OCI-LY3 (cell line): ENCODE measurements around the gene PDE5A.

Experiments used
- EZH2phosphoT487 ChIP-seq: fragments of 200-600 bp; shearing (Covaris generic); IDR thresholded peaks from 2 replicates; pipeline ENCODE4 v1.6.1; 2018; ENCODE audit warnings: antibody characterized with exemption, mixed run types, low read depth
- TF ChIP-seq, protein P1 (sequence below): fragments of 200-600, 300-600 bp; sonication (generic); IDR thresholded peaks from 2 replicates; pipeline ENCODE4 v1.5.1; 2014; ENCODE audit warnings: antibody characterized with exemption, low read length, low read depth

- TF ChIP-seq, protein P1, sequence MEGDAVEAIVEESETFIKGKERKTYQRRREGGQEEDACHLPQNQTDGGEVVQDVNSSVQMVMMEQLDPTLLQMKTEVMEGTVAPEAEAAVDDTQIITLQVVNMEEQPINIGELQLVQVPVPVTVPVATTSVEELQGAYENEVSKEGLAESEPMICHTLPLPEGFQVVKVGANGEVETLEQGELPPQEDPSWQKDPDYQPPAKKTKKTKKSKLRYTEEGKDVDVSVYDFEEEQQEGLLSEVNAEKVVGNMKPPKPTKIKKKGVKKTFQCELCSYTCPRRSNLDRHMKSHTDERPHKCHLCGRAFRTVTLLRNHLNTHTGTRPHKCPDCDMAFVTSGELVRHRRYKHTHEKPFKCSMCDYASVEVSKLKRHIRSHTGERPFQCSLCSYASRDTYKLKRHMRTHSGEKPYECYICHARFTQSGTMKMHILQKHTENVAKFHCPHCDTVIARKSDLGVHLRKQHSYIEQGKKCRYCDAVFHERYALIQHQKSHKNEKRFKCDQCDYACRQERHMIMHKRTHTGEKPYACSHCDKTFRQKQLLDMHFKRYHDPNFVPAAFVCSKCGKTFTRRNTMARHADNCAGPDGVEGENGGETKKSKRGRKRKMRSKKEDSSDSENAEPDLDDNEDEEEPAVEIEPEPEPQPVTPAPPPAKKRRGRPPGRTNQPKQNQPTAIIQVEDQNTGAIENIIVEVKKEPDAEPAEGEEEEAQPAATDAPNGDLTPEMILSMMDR = no peak
- TF ChIP-seq EZH2phosphoT487 = no peak
These were observed 134.7 kb downstream of the PDE5A start for GRCh38 chr4:119493886-119494285.
